ENCODE results near the gene PARP12.
"Not testable (repeated sequence)": the region's sequence is repeated elsewhere in the genome, so short reads cannot be mapped to it uniquely, and the experiment has no call there.

Gene PARP12

DNA sequence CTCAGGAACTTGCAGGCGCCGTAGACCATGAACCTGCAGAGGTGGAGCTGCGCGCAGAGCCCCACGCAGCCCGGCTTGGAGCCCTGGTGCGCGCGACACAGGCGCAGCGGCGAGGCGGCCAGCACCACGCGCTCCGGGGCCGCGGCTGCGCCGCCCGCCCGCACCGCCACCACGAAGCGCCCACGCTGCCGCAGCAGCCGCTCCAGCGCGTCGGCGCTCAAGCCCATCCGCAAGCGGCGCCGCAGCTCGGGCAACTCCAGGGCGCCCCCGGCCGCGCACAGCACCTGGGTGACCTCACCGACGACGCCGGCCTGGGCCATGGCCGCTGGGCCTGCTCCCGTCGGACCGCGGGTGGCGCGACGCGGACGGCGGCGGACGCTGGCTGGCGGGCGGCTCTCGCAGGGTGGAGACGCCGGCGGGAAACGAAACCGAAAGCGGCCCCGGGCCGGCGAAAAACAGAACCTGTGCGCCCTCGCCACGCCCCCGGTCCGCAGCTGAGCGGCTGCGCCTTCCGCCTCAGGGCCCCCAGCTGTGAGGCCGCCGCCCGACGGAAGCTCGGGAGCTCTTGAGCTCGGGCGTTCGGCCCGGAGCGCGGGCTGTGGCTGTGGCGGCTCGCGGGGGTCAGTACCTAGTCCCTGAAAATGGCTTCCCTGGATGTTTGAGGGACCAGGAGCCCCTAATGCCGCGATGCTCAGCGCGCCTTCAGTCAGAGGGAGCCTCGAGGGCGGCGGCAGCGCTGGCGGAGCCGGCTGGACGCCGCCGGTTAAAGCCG is at the start of gene PARP12:
Gene PARP12, minus strand, starts transcription at position 424 of the 772 bp plus-strand sequence. Its CDS starts 104 bp downstream, at position 320.
- peak; percentile 60 for DNase-seq

DNA sequence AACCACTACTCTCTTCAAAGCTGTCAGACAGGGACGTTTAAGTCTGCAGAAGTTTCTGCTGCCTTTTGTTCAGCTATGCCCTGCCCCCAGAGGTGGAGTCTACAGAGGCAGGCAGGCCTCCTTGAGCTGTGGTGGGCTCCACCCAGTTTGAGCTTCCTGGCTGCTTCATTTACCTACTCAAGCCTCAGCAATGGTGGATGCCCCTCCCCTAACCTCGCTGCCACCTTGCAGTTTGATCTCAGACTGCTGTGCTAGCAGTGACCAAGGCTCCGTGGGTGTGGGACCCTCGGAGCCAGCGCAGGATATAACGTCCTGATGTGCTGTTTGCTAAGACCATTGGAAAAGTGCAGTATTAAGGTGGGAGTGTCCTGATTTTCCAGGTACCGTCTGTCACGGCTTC is 46.0 kb upstream of the PARP12 start:
- not testable (repeated sequence) for DNase-seq

GRCh38 chr7:140096459-140096858 is 33.7 kb upstream of the PARP12 start:
- DNase-seq = no peak

GRCh38 chr7:140093375-140093774 is 30.6 kb upstream of the PARP12 start:
- no peak for DNase-seq

- DNase-seq = no peak
Observed at GRCh38 chr7:140085447-140085846, 22.7 kb upstream of the PARP12 start.

- no peak for DNase-seq
Observed at GRCh38 chr7:140084972-140085371, 22.2 kb upstream of the PARP12 start.

DNA sequence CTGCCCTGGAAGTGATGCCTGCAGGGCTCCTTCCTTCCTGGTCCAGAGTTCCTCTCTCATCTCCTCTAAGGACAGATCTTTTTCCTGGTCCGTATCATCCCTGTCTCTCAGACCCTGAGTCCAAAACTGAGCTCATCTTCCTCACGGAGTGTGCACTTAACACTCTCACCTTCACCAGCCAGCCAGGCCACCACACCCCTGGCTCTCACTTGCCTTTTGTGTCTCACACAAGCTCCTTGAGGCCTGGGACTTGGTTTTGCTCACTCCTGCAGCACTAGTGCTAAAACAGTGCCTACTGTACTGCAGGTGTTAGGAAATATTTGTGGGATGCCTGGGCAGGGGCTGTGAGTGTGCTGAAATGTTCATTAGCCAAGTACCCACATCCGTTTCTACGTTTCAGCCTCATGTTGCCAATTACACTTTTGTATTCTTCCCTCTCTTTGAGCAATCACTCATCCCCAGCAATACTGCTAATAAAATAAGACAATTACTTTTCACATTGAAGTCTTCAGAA is 21.4 kb upstream of the PARP12 start:
- DNase-seq = no peak

DNA sequence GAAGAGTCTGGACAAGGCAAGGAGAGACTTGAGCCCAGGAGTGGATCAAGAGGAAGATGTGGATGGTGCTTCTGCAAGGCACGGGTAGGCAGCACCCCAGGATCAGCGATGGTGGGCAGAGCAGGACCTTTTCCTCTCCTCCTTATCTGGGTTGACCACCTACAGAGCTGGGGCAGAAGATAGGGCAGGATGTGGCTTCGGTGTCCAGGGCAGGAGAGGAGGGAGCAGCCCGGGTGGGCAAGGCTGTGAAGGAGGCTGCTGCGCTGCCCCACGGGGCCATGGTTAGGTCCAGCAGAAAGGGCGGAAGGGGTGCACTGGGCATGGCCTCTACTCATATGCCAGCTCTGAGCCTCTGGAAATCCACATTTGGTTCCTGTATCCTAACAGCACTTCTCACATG is 20.0 kb upstream of the PARP12 start:
- no peak for DNase-seq

GRCh38 chr7:140081774-140082425 is 19.1 kb upstream of the PARP12 start:
- no peak for DNase-seq

GRCh38 chr7:140080919-140081318 is 18.2 kb upstream of the PARP12 start:
- no peak for DNase-seq

DNA sequence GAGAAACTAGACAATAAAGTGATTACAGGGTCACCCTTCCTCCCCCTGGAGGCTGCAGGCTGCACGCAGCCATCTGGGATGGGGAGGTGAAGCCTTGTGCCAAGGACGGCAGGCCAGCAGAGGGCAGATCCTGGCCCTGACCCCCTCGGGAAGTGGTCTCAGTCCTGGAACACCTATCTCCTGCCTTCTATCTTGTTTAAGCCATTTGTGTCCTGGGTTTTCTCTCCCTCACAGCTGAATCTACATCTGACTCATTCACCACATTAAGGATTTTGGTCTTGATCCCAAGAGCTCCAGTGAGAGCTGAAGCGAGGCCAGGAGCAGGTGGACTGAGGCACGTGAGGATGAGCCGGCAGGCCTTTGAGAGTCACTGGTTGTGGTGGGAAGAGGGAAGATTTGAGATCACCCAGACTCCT is 16.4 kb upstream of the PARP12 start:
- no peak for DNase-seq

DNA sequence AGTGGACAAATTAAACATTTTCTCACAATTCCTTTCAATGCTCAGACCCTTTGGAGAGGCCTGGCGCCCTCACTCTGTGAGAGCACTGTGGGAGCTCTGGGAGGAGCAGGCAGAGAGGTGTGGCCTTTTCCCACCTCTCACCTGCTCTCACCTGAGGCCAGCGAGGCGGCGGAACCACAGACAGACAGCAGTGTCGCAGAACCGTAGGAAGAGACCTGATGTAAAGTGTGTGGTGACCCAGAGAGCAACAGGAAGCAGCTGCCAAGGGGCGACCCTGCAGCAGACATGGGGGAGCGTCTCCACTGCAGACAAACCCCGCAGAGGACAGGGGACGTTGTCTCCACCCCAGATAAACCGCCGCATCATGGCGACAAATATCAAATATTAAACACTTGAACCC is 15.6 kb upstream of the PARP12 start:
- DNase-seq = peak; percentile 26

DNA sequence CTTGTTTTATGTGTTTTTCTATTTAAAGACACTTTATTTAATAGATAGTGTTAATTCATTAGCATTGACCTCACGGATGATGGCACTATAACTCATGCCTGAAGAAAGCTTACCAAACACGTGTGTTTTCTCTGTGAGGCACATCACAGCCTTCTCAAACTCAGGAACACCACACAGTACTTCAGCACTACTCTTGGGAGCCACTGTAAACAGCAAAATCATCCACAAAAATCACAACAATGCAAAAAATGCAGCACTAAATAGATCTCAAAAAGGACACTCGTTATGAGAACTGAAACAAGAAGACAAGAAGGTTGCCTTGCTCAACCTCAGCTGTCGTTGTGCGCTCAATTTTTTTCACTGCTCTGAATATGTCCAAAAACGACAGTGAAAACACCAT is 12.0 kb upstream of the PARP12 start:
- no peak for DNase-seq

DNA sequence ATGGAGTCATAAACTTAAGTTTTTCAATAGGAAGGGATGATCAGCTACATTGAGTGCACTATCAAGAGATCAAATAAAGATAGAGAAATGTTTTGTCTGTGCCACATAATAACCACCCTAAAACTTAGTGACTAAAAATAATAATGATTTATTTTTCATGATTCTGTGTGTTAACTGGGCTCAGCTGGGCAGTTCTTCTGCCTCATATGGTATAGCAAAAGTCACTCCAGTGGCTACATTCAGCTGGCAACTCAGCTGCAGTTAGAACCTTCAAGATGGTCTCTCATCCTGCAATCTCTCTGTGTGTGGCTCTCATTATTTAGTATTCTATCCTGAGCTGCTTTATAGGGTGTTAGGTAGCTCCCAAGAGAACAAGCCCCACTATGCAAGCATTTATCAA is 7.8 kb upstream of the PARP12 start:
- DNase-seq = no peak

GRCh38 chr7:140069298-140069949 is 6.7 kb upstream of the PARP12 start:
- no peak for DNase-seq

DNA sequence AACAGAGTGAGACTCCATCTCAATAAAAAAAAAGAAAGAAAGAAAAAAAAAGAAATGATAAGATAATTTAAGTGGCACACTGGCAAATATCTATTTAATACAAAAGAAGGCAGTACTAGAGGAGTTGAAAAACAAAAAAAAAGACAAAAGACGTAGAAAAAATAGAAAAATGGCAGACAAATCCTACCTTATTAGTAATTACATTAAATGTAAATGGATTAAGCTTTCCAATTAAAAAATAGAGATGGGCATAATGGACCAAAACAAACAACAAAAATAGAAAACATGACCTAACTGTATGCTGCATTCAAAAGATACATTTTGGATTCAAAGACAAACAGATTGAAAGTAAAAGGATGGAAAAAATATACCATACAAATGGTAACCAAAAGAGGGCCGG is 5.3 kb upstream of the PARP12 start:
- no peak for DNase-seq

GRCh38 chr7:140067052-140067451 is 4.3 kb upstream of the PARP12 start:
- no peak for DNase-seq

DNA sequence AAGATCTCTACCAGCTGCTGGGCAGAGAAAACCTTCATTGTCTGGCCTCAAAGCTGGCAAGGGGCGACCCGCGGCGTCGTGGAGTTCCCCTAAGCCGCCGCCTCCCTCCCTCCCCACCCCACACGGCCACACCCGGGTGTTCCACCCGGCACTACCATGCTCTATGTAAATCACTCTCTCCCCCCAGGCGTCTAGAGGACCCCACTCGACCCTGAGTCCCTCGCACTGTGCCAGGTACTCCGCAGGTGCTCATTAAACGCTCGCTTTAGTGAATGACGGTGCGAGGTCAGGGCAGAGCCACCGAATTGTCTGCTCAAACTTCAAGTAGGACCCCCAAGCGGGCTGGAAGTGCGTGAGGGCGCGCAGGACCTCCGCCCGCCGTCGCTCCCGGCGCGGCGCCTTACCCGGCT is 628 bp downstream of the PARP12 start:
- DNase-seq = no peak

- DNase-seq = no peak
Observed at GRCh38 chr7:140061607-140061930, 1.2 kb downstream of the PARP12 start.

DNA sequence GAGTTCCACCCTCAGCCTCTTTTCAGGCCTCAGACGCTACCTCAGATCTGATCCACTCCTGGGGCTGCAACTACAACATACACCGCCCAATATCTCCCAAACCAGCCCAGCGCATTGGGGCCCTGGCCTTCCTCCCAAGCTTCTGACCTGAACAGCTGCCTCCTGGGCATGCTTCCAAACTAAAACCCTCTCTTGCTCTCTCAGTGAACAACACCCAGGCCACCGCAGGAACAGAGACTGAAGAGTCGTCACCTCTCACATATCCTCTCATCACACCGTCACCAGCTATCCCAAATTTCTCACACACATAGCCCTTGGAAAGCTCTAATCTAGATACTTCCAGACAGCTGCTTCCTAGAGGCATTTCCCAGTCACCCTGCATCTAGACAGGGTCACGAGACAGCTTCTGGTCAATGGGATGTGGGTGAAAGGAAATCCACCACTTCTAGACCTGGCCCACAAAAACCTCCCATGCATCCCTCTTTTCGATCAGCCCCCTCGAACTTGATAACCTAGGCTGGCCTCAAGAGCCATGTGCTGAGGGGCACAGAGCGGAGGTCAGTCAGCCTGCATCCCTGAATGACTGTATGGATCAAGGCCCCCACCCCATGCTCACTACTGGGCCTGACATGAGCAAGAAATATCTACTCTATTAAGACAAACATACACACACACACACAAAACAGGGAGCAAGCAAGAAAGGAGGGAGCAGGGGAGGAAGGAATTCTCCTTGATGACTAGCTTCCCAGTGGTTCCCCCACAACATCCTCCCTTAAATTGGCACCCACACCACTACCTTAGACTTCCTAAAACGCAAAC is 1.8 kb downstream of the PARP12 start:
- peak; percentile 13 for DNase-seq

DNA sequence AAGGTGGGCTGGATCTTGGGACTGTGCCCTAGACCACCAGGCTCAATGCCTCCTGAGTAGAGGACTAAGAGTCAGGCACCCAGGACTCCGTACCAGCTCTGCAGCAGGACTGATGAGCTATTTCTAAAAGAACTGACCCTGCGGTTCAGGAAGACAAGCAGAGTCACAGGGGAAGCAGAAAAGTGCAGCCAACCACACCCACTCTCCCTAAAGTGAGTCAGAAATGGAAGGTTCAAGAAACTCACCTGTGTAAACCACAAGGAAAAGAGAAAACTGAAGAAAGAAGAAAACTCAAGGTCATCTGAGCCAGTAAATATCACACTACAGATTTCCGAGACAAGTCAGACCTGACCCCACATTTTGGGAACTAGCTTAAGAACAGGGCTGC is 2.5 kb downstream of the PARP12 start:
- DNase-seq = no peak

- no peak for DNase-seq
Observed at GRCh38 chr7:140059273-140060242, 3.2 kb downstream of the PARP12 start.

Measured in NCI-H510A (cell line).